ENCODE data around the gene CCSER1.

GRCh38 chr4:90209922-90210321 is 82.7 kb downstream of the CCSER1 start:
- TF ChIP-seq, protein P1, sequence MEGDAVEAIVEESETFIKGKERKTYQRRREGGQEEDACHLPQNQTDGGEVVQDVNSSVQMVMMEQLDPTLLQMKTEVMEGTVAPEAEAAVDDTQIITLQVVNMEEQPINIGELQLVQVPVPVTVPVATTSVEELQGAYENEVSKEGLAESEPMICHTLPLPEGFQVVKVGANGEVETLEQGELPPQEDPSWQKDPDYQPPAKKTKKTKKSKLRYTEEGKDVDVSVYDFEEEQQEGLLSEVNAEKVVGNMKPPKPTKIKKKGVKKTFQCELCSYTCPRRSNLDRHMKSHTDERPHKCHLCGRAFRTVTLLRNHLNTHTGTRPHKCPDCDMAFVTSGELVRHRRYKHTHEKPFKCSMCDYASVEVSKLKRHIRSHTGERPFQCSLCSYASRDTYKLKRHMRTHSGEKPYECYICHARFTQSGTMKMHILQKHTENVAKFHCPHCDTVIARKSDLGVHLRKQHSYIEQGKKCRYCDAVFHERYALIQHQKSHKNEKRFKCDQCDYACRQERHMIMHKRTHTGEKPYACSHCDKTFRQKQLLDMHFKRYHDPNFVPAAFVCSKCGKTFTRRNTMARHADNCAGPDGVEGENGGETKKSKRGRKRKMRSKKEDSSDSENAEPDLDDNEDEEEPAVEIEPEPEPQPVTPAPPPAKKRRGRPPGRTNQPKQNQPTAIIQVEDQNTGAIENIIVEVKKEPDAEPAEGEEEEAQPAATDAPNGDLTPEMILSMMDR (conservative IDR thresholded peaks at IDR 0.05 in 1 of 2, IDR thresholded peaks at IDR 0.05 in 1 of 2; ENCODE audit: low read depth in 1 of 2, low read length in 2 of 2) = no peak
- TF ChIP-seq EZH2 (IDR thresholded peaks at IDR 0.05; ENCODE audit: low read length, missing control alignments) = no peak

All from fibroblast of lung (primary cell).